ENCODE data around the gene PIWIL1.

The PIWIL1 gene

GRCh38 chr12:130342442-130342841, 4.8 kb downstream of the PIWIL1 start:
- in situ Hi-C loops (cut with MboI; ENCODE audit: low sequenced_read_pairs, unreplicated experiment) = no loop called here
- no peak for DNase-seq (ENCODE audit: low spot score)
- TF ChIP-seq CTCF (IDR thresholded peaks at IDR 0.05; ENCODE audit: borderline replicate concordance, control extremely low read depth, extremely low read depth, insufficient read depth, missing control alignments) = no peak

- TF ChIP-seq CTCF (IDR thresholded peaks at IDR 0.05; ENCODE audit: borderline replicate concordance, control extremely low read depth, extremely low read depth, insufficient read depth, missing control alignments) = no peak
- no peak for DNase-seq (ENCODE audit: low spot score)
- in situ Hi-C loops (cut with MboI; ENCODE audit: low sequenced_read_pairs, unreplicated experiment) = no loop called here
Measured at GRCh38 chr12:130342842-130343241, 5.2 kb downstream of the PIWIL1 start.

- in situ Hi-C loops (cut with MboI; ENCODE audit: low sequenced_read_pairs, unreplicated experiment) = no loop called here
- TF ChIP-seq CTCF (IDR thresholded peaks at IDR 0.05; ENCODE audit: borderline replicate concordance, control extremely low read depth, extremely low read depth, insufficient read depth, missing control alignments) = no peak
- no peak for DNase-seq (ENCODE audit: low spot score)
Measured at GRCh38 chr12:130344529-130344928, 6.8 kb downstream of the PIWIL1 start.

- no peak for TF ChIP-seq CTCF (IDR thresholded peaks at IDR 0.05; ENCODE audit: borderline replicate concordance, control extremely low read depth, extremely low read depth, insufficient read depth, missing control alignments)
- no peak for DNase-seq (ENCODE audit: low spot score)
- in situ Hi-C loops (cut with MboI; ENCODE audit: low sequenced_read_pairs, unreplicated experiment) = no loop called here
Measured at GRCh38 chr12:130345292-130345691, 7.6 kb downstream of the PIWIL1 start.

DNA sequence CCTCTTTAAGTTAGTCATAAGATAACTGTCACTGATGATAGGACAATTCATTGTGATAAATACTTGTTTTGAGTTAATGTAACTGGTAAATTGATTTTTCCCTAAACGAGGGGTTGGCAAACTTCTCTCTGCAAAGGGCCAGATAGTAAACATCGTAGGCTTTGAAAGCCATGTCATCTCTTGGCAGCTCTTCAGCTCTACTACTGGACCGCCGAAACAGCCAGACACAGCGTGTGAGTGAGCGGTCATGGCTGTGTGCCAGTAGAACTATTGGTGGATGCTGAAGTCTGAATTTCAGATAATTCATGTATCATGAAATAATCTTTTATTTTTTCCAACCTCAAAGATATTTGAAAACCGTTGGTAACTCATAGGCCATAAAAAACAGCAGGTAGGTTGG, 9.9 kb downstream of the PIWIL1 start:
- no peak for DNase-seq (ENCODE audit: low spot score)
- in situ Hi-C loops (cut with MboI; ENCODE audit: low sequenced_read_pairs, unreplicated experiment) = no loop called here
- TF ChIP-seq CTCF (IDR thresholded peaks at IDR 0.05; ENCODE audit: borderline replicate concordance, control extremely low read depth, extremely low read depth, insufficient read depth, missing control alignments) = no peak

DNA sequence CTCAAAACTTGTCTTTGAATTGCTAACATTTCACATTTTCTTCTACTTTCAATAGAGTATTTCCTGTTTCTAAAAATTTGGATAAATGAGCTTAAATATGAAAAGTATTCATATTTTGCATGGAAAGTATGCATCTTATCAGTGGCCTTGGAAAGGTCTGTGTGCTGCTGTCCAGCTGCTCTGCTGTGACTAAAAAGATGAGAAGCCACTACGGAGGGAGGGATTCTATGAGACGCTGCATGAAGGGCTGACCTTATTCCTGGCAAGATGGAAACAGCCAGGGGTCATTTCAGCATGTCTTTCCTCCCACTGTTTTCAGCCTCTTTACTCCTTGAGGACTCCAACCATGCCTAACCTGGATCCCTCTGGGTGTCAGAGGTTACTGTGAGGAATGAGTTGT, 13.0 kb downstream of the PIWIL1 start:
- in situ Hi-C loops (cut with MboI; ENCODE audit: low sequenced_read_pairs, unreplicated experiment) = no loop called here
- no peak for DNase-seq (ENCODE audit: low spot score)
- TF ChIP-seq CTCF (IDR thresholded peaks at IDR 0.05; ENCODE audit: borderline replicate concordance, control extremely low read depth, extremely low read depth, insufficient read depth, missing control alignments) = no peak

DNA sequence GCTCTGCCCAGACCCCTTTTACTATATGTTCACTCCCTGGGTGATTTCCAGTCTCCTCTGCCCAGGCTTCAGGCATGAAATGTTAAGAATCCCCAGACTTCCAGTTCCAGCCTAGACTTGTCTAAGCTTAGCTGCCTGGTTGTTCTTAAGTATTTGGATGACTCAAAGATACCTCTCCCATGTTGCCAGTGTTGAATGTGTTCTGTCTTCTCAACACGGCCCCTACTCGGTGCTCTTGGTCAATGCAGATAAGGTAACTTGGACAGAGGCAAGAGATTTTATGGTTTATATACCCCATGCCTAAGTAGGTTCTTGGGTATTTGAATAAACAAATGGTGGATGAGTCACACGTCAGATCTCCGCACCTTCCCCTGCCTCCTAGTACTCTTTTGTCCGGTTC, 13.6 kb downstream of the PIWIL1 start:
- no peak for TF ChIP-seq CTCF (IDR thresholded peaks at IDR 0.05; ENCODE audit: borderline replicate concordance, control extremely low read depth, extremely low read depth, insufficient read depth, missing control alignments)
- DNase-seq (ENCODE audit: low spot score) = no peak
- in situ Hi-C loops (cut with MboI; ENCODE audit: low sequenced_read_pairs, unreplicated experiment) = no loop called here
